OCI-LY1 (cell line): ENCODE data around the gene TLE4.

ENCODE experiments used
- CTCF ChIP-seq: fragments of 200-600 bp; sonication (generic), shearing (Covaris generic); IDR thresholded peaks from 2 replicates; pipeline ENCODE4 v1.5.1; 2017; ENCODE audit warnings: mild to moderate bottlenecking, antibody characterized with exemption, low read length, moderate library complexity, mixed read lengths
- EZH2 ChIP-seq: fragments of 200-600 bp; sonication (generic), shearing (Covaris generic); IDR thresholded peaks from 2 replicates; pipeline ENCODE4 v1.8.0; 2017; ENCODE audit warnings: borderline replicate concordance, mixed run types, mild to moderate bottlenecking, antibody characterized with exemption, low read length, moderate library complexity, mixed read lengths

- TF ChIP-seq CTCF (no peak), EZH2 (no peak)
Observed at GRCh38 chr9:79756414-79756813, 184.6 kb downstream of the TLE4 start.
